K562 (cell line): ENCODE results near the gene TUT7. TPM values are rescaled to one million over a fixed set of nuclear protein-coding genes. Genes with fewer than 3 reads are reported as not detected.
A peak's percentile ranks its signal among the peaks of the same experiment; 100 is the strongest.

Experiments used
- ATAC-seq: fragments of 200-7000 bp; cut with Tn5 transposase; 3 replicates; pipeline ENCODE4 v1.9.1; 2020; ENCODE audit warnings: moderate library complexity
- BruUV-seq: library from RNA; stranded (reverse); fragments of 400-500 nt; replicated peaks from 2 replicates; lab custom pipeline; 2021; lab: Mats Ljungman, UMichigan
- CTCF ChIA-PET: fragments of 300-600 bp; formaldehyde crosslinking; extraction: SDS; loops from one replicate; lab custom pipeline; 2021; ENCODE audit warnings: low intra/inter-chr PET ratio; lab: Yijun Ruan, JAX
- POLR2A ChIA-PET: fragments of 300-600, 350-650 bp; sonication (Branson Sonifier 250); formaldehyde crosslinking; extraction: SDS; loops from one replicate; lab custom pipeline; 2021; ENCODE audit warnings: antibody characterized with exemption, inconsistent platforms; lab: Yijun Ruan, JAX
- DNase-seq, 4 experiments: peaks; one replicate each; pipeline versions ENCODE4 v3.0.0 to v3.0.0-alpha.2; 2011 to 2018; ENCODE audit warnings: low spot score in 3 of 4, mixed read lengths in 3 of 4; ENCODE audit errors: extremely low read depth in 1 of 4
- FAIRE-seq: peaks from 2 replicates; lab custom pipeline; 2011; peaks lifted over from hg19 to GRCh38; lab: Jason Lieb, UNC
- H2AFZ ChIP-seq: 2 replicates; pipeline ENCODE4 v1.6.0; 2011; ENCODE audit warnings: low read depth, low read length, control low read depth, inconsistent platforms
- H3K27ac ChIP-seq: fragments of 200-600 bp; 3 replicates; pipeline ENCODE4 v1.8.0; 2011; ENCODE audit warnings: low read depth, mild to moderate bottlenecking, control low read depth, inconsistent platforms, low read length, moderate library complexity, mixed read lengths; ENCODE audit errors: extremely low read depth
- H3K27me3 ChIP-seq, 2 experiments: fragments of 300-600 bp in 1 of 2; 2 replicates in 1 of 2; 3 replicates in 1 of 2; pipeline versions ENCODE4 v1.6.0 to v1.8.0; 2011; ENCODE audit warnings: inconsistent platforms in 2 of 2, low read length in 2 of 2, mild to moderate bottlenecking in 1 of 2, mixed read lengths in 1 of 2, moderate library complexity in 1 of 2; ENCODE audit not compliant: control insufficient read depth in 2 of 2, insufficient read depth in 2 of 2
- H3K36me3 ChIP-seq: fragments of 300-600 bp; 3 replicates; pipeline ENCODE4 v1.8.0; 2011; ENCODE audit warnings: mild to moderate bottlenecking, low read length, inconsistent platforms; ENCODE audit not compliant: control insufficient read depth, insufficient read depth
- H3K4me1 ChIP-seq, 2 experiments: fragments of 200-600 bp in 1 of 2; replicated peaks in 1 of 2; 2 replicates in 1 of 2; 3 replicates in 1 of 2; pipeline versions ENCODE4 v1.5.1 to v1.8.0; 2011; ENCODE audit warnings: inconsistent platforms in 2 of 2, low read length in 2 of 2, mild to moderate bottlenecking in 1 of 2, mixed read lengths in 1 of 2, moderate library complexity in 1 of 2; ENCODE audit not compliant: control insufficient read depth in 2 of 2, insufficient read depth in 2 of 2
- H3K4me2 ChIP-seq: 2 replicates; pipeline ENCODE4 v1.6.1; 2011; ENCODE audit warnings: low read length, control low read depth, inconsistent platforms, mixed read lengths; ENCODE audit not compliant: insufficient read depth
- H3K4me3 ChIP-seq: fragments of 200-600 bp; sonication (generic), shearing (Covaris generic); 2 replicates; pipeline ENCODE4 v1.5.1; 2016; ENCODE audit warnings: control low read depth, inconsistent platforms
- H3K79me2 ChIP-seq: fragments of 200-600 bp; 3 replicates; pipeline ENCODE4 v1.8.0; 2011; ENCODE audit warnings: low read length, inconsistent platforms; ENCODE audit not compliant: control insufficient read depth, insufficient read depth
- H3K9ac ChIP-seq, 2 experiments: 2 replicates each; pipeline versions ENCODE4 v1.6.0 to v1.6.1; 2011; ENCODE audit warnings: low read depth in 2 of 2, low read length in 2 of 2, control low read depth in 1 of 2, inconsistent platforms in 1 of 2, mild to moderate bottlenecking in 1 of 2, mixed read lengths in 1 of 2; ENCODE audit not compliant: insufficient read depth in 1 of 2
- H3K9me1 ChIP-seq: one replicate; pipeline ENCODE4 v1.6.0; 2011; ENCODE audit warnings: inconsistent platforms, mild to moderate bottlenecking, low read length, moderate library complexity; ENCODE audit not compliant: control insufficient read depth, insufficient read depth
- H3K9me3 ChIP-seq: replicated peaks from 2 replicates; pipeline ENCODE4 v1.5.1; 2011; ENCODE audit warnings: low read depth, low read length, inconsistent platforms; ENCODE audit not compliant: control insufficient read depth, insufficient read depth
- H4K20me1 ChIP-seq: replicated peaks from 2 replicates; pipeline ENCODE4 v1.6.1; 2011; ENCODE audit warnings: low read length, inconsistent platforms, mixed read lengths; ENCODE audit not compliant: control insufficient read depth, insufficient read depth
- ATF2 ChIP-seq: sonication (generic); formaldehyde crosslinking; IDR thresholded peaks from 2 replicates; pipeline ENCODE4 v1.8.1; 2022; ENCODE audit warnings: missing genetic modification reagents
- CHAMP1 ChIP-seq: fragments of 450-650 bp; IDR thresholded peaks from 2 replicates; pipeline ENCODE4 v1.6.1; 2016; ENCODE audit warnings: mild to moderate bottlenecking
- GABPB1 ChIP-seq: sonication (generic); formaldehyde crosslinking; IDR thresholded peaks from 2 replicates; pipeline ENCODE4 v1.8.0; 2022; ENCODE audit warnings: mild to moderate bottlenecking, missing genetic modification reagents
- NFATC3 ChIP-seq: fragments of 450-650 bp; IDR thresholded peaks from 2 replicates; pipeline ENCODE4 v1.6.1; 2017; ENCODE audit warnings: mild to moderate bottlenecking
- PTBP1 ChIP-seq: fragments of 200-400 bp; formaldehyde crosslinking; IDR thresholded peaks from 2 replicates; pipeline ENCODE4 v1.6.1; 2017; ENCODE audit warnings: low read depth, low read length
- SMAD2 ChIP-seq: fragments of 150-350 bp; IDR thresholded peaks from 2 replicates; pipeline ENCODE4 v1.6.1; 2014; ENCODE audit warnings: low read depth, mild to moderate bottlenecking, low read length
- SUPT5H ChIP-seq: fragments of 450-650 bp; IDR thresholded peaks from 2 replicates; pipeline ENCODE4 v1.6.1; 2016
- TARDBP ChIP-seq: fragments of 450-650 bp; IDR thresholded peaks from 2 replicates; pipeline ENCODE4 v1.6.1; 2016
- THRA ChIP-seq: fragments of 450-650 bp; IDR thresholded peaks from 2 replicates; pipeline ENCODE4 v1.6.1; 2017; ENCODE audit warnings: mild to moderate bottlenecking, moderate library complexity
- ZC3H8 ChIP-seq: fragments of 450-650 bp; IDR thresholded peaks from 2 replicates; pipeline ENCODE4 v1.6.1; 2017
- ZNF764 ChIP-seq: fragments of 250-450 bp; sonication (Bioruptor Pico); IDR thresholded peaks from 2 replicates; pipeline ENCODE4 v1.4.0; 2020; ENCODE audit warnings: low read depth, mild to moderate bottlenecking, moderate library complexity
- WGBS: fragments of 100-300 bp; shearing (Covaris generic); methylation state at CpG from one replicate; pipeline ENCODE4 v1.1.6; 2016; ENCODE audit warnings: low coverage, mixed read lengths; ENCODE audit not compliant: insufficient coverage; ENCODE audit errors: missing lambda C conversion rate; 5-methylcytosine and 5-hydroxymethylcytosine counted together
- in situ Hi-C: fragments of 300-500 bp; cut with MboI; formaldehyde crosslinking; loops from 4 replicates; pipeline ENCODE4 v1.15.0; 2018; ENCODE audit warnings: inconsistent platforms, mixed read lengths
- intact Hi-C: fragments of 100-400 bp; cut with micrococcal nuclease; formaldehyde crosslinking; loops from 2 replicates; pipeline ENCODE4 v1.14.2; 2022
- polyA plus RNA-seq, 8 experiments: library from polyadenylated mRNA; depleted of rRNA in 4 of 8; stranded (reverse) in 5 of 8; unstranded in 3 of 8; fragments of >200 nt; fragmentation: Nextera tagmentation in 2 of 8; fragmentation: Illumina TruSeq in 1 of 8; extraction: Ambion mirVana in 2 of 8; extraction: Trizol in 1 of 8; gene quantifications; 2 replicates each; pipeline versions ENCODE4 v1.2.1 to v1.2.3, GENCODE V29; 2011 to 2014; ENCODE audit warnings: inconsistent platforms in 1 of 8, missing spikeins in 1 of 8
- total RNA-seq, 7 experiments: library from RNA; depleted of rRNA in 6 of 7; stranded (reverse); fragments of >200 nt in 6 of 7; fragmentation: Illumina TruSeq in 2 of 7; extraction: Trizol in 2 of 7; gene quantifications; 2 replicates each; pipeline versions ENCODE4 v1.2.1 to v1.2.3, GENCODE V29; 2011 to 2021; ENCODE audit warnings: low replicate concordance in 1 of 7

TUT7 gene
- total and polyA plus RNA-seq, 9 of the 15 experiments (the other 6 are each of a cell fraction or from before 2014, with no cell fraction given), result 5.9 to 26.9 (median 15.2) TPM

GRCh38 chr9:86280580-86280979, 73.6 kb downstream of the TUT7 start:
- Histone ChIP-seq H2AFZ (no peak overlapping the region), H3K36me3 (peaks cover 35% of the 10 kb centered on the region; the same call in 2 of the 3 replicates), H3K9me3 (no peaks in the 10 kb centered on the region), H3K27me3 (no peaks in the 10 kb centered on the region), H3K27ac (no peak overlapping the region), H3K4me1 (peaks cover 14 to 22% of the 10 kb centered on the region in 2 experiments; a peak in 4 of 5 replicates), H4K20me1 (peaks cover 3% of the 10 kb centered on the region; the same call in 1 of the 2 replicates), H3K9ac (peak overlapping the region in 1 of 2 experiments; percentile 85; a peak in 2 of 4 replicates), H3K4me3 (peak overlapping the region; percentile 83; the same call in 1 of the 2 replicates), H3K79me2 (peaks cover 61% of the 10 kb centered on the region)
- BruUV-seq, result no TSS peak
- ATAC-seq, result no peak
- in situ Hi-C loops, result no loop called here
- FAIRE-seq, result no peak
- POLR2A ChIA-PET, result interaction anchor here (0.7 kb wide), 1 partner anchor 10 kb away, joined by 3 read pairs; no protein-coding TSS in a partner anchor
- CTCF ChIA-PET, result no interaction called here
- WGBS, result 86% methylated on average over 6 of the region's 7 CpGs
- DNase-seq, result no peak
- TF ChIP-seq ZNF764 (CRISPR knock-in tag) (no peak), ATF2 (CRISPR knock-in tag) (no peak), SUPT5H (no peak), ZC3H8 (no peak), CHAMP1 (no peak), THRA (no peak), GABPB1 (no peak), SMAD2 (no peak), PTBP1 (no peak), NFATC3 (no peak), TARDBP (no peak)
- TF ChIP-seq, all 486 proteins: peak for 0
- intact Hi-C loops, result no loop called here
- Histone ChIP-seq H3K4me2 (peak overlapping the region; percentile 34), H3K9me1 (no peaks in the 10 kb centered on the region)
